ENCODE measurements around the gene CCDC82.

Gene CCDC82

GRCh38 chr11:96329419-96329818 lies 60.3 kb downstream of the CCDC82 start:
- DNase-seq (ENCODE audit: low read depth) = no peak

GRCh38 chr11:96328395-96329010 lies 61.2 kb downstream of the CCDC82 start:
- DNase-seq (ENCODE audit: low read depth) = no peak

- DNase-seq (ENCODE audit: low read depth) = no peak
Observed at GRCh38 chr11:96326959-96327358, 62.8 kb downstream of the CCDC82 start.

GRCh38 chr11:96324912-96325311 lies 64.8 kb downstream of the CCDC82 start:
- DNase-seq (ENCODE audit: low read depth) = peak; percentile 54

GRCh38 chr11:96323642-96323985 lies 66.1 kb downstream of the CCDC82 start:
- DNase-seq (ENCODE audit: low read depth) = no peak

GRCh38 chr11:96322775-96323641 lies 66.7 kb downstream of the CCDC82 start:
- no peak for DNase-seq (ENCODE audit: low read depth)

- DNase-seq (ENCODE audit: low read depth) = no peak
Observed at GRCh38 chr11:96321091-96321490, 68.6 kb downstream of the CCDC82 start.

GRCh38 chr11:96319898-96320656 lies 69.6 kb downstream of the CCDC82 start:
- DNase-seq (ENCODE audit: low read depth) = no peak

GRCh38 chr11:96318850-96319249 lies 70.9 kb downstream of the CCDC82 start:
- DNase-seq (ENCODE audit: low read depth) = no peak

- DNase-seq (ENCODE audit: low read depth) = no peak
Observed at GRCh38 chr11:96318399-96318798, 71.3 kb downstream of the CCDC82 start.

- no peak for DNase-seq (ENCODE audit: low read depth)
Observed at GRCh38 chr11:96317985-96318384, 71.7 kb downstream of the CCDC82 start.

GRCh38 chr11:96317571-96317970 lies 72.1 kb downstream of the CCDC82 start:
- DNase-seq (ENCODE audit: low read depth) = no peak

GRCh38 chr11:96316869-96317268 lies 72.8 kb downstream of the CCDC82 start:
- no peak for DNase-seq (ENCODE audit: low read depth)

- DNase-seq (ENCODE audit: low read depth) = no peak
Observed at GRCh38 chr11:96315476-96315875, 74.2 kb downstream of the CCDC82 start.

GRCh38 chr11:96314326-96315020 lies 75.2 kb downstream of the CCDC82 start:
- DNase-seq (ENCODE audit: low read depth) = no peak

- no peak for DNase-seq (ENCODE audit: low read depth)
Observed at GRCh38 chr11:96313163-96313562, 76.5 kb downstream of the CCDC82 start.

GRCh38 chr11:96311120-96311568 lies 78.6 kb downstream of the CCDC82 start:
- DNase-seq (ENCODE audit: low read depth) = peak; percentile 70

GRCh38 chr11:96310236-96310635 lies 79.5 kb downstream of the CCDC82 start:
- peak; percentile 32 for DNase-seq (ENCODE audit: low read depth)

GRCh38 chr11:96309643-96310017 lies 80.1 kb downstream of the CCDC82 start:
- DNase-seq (ENCODE audit: low read depth) = no peak

GRCh38 chr11:96309016-96309642 lies 80.6 kb downstream of the CCDC82 start:
- no peak for DNase-seq (ENCODE audit: low read depth)

- peak; percentile 83 for DNase-seq (ENCODE audit: low read depth)
Observed at GRCh38 chr11:96307776-96308140, 82.0 kb downstream of the CCDC82 start.

Measured in fibroblast of gingiva (primary cell).